Measurements from ENCODE around the gene MYH16.
"Not testable (repeated sequence)": the region's sequence is repeated elsewhere in the genome, so short reads cannot be mapped to it uniquely, and the experiment has no call there.

MYH16 gene

GRCh38 chr7:99272476-99273045 is at the start of gene MYH16:
Gene MYH16 (plus strand): TSS chr7:99272839.
- DNase-seq: no peak

GRCh38 chr7:99224263-99224898 is 48.3 kb upstream of the MYH16 start:
- not testable (repeated sequence) for DNase-seq

- no peak for DNase-seq
Observed at GRCh38 chr7:99224899-99225265, 47.8 kb upstream of the MYH16 start.

GRCh38 chr7:99229234-99229633 is 43.4 kb upstream of the MYH16 start:
- DNase-seq: no peak

- DNase-seq: no peak
Observed at GRCh38 chr7:99232082-99232770, 40.4 kb upstream of the MYH16 start.

GRCh38 chr7:99232955-99233354 is 39.7 kb upstream of the MYH16 start:
- DNase-seq: not testable (repeated sequence)

GRCh38 chr7:99234185-99234584 is 38.5 kb upstream of the MYH16 start:
- DNase-seq: no peak

- DNase-seq: no peak
Observed at GRCh38 chr7:99235925-99236324, 36.7 kb upstream of the MYH16 start.

- DNase-seq: not testable (repeated sequence)
Observed at GRCh38 chr7:99237876-99238275, 34.8 kb upstream of the MYH16 start.

- DNase-seq: no peak
Observed at GRCh38 chr7:99238558-99239341, 33.9 kb upstream of the MYH16 start.

GRCh38 chr7:99242682-99243081 is 30.0 kb upstream of the MYH16 start:
- no peak for DNase-seq

- DNase-seq: no peak
Observed at GRCh38 chr7:99243751-99244337, 28.8 kb upstream of the MYH16 start.

GRCh38 chr7:99244939-99245338 is 27.7 kb upstream of the MYH16 start:
- no peak for DNase-seq

- DNase-seq: peak in 1 of 2 donors; percentile 7
Observed at GRCh38 chr7:99248391-99249095, 24.1 kb upstream of the MYH16 start.

- no peak for DNase-seq
Observed at GRCh38 chr7:99249985-99250575, 22.6 kb upstream of the MYH16 start.

- DNase-seq: no peak
Observed at GRCh38 chr7:99252166-99252895, 20.3 kb upstream of the MYH16 start.

GRCh38 chr7:99253369-99253768 is 19.3 kb upstream of the MYH16 start:
- no peak for DNase-seq

- DNase-seq: no peak
Observed at GRCh38 chr7:99254390-99254789, 18.2 kb upstream of the MYH16 start.

GRCh38 chr7:99255463-99255862 is 17.2 kb upstream of the MYH16 start:
- DNase-seq: no peak

- DNase-seq: no peak
Observed at GRCh38 chr7:99257065-99257464, 15.6 kb upstream of the MYH16 start.

- no peak for DNase-seq
Observed at GRCh38 chr7:99257675-99258074, 15.0 kb upstream of the MYH16 start.
